Measurements from ENCODE around the gene CBX5. TPM values are rescaled to one million over a fixed set of nuclear protein-coding genes. Genes with fewer than 3 reads are reported as not detected.

Gene CBX5
- total and polyA plus RNA-seq, 9 of the 15 experiments (the other 6 are each of a cell fraction or from before 2014, with no cell fraction given): 32.6 to 102 (median 59.2) TPM

DNA sequence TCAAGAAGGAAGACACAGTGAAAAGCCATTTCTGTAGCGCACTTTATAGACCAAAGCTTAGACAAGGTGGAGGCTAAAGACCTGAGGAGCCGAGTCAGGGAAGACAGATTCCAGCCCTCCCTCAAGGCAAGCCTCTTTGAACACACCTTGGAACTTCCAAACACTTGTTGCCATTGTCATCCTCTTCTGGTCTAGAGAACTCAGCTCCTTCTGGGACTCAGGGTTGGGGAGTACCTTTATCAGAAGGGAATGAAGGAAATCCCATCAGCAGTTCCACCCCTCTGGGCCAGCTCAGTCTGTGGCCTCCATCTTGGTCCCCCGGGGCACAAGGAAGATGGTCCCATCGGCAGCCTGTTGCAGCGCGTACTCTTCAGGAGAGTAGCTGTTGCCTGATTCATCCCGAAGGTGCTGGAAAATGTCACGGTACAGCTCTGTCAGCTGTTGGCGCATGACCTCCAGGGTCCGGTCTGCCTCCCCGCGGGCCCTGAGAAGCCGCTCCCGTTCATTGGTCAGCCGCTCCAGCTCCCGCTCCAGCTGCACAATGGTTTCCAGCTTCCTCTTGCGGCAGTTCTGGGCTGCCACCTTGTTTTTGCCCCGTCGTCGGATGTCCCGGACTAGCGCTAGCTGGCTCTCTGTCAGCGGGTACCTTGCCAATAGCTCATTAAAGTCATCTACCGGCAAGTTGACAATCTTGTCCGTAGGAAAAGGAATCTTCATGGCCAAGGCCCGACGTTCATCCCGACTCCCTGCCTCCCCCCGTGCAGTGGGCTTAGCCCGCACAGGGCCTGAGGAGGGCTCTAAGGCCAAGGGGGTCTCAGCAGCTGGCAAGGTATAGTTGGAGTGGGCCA, 12.4 kb upstream of the CBX5 start (continued):
- TF ChIP-seq SMC3 (conservative IDR thresholded peaks at IDR 0.05; ENCODE audit: insufficient read depth, low read depth, low read length) (no peak), HNRNPH1 (optimal IDR thresholded peaks at IDR 0.05; ENCODE audit: low read depth, low read length) (no peak), ZNF384 (IDR thresholded peaks at IDR 0.05; ENCODE audit: low read depth, low read length) (no peak), ZNF282 (CRISPR knock-in tag; IDR thresholded peaks at IDR 0.05) (no peak), CREM (IDR thresholded peaks at IDR 0.05; ENCODE audit: low read depth) (no peak), NFRKB (IDR thresholded peaks at IDR 0.05; ENCODE audit: low read depth) (no peak), ZNF143 (CRISPR knock-in tag; IDR thresholded peaks at IDR 0.05) (no peak), MYBL2 (IDR thresholded peaks at IDR 0.05; ENCODE audit: low read depth) (no peak), MYBL2 (CRISPR knock-in tag; IDR thresholded peaks at IDR 0.05; ENCODE audit: borderline replicate concordance) (no peak), ASH1L (IDR thresholded peaks at IDR 0.05; ENCODE audit: borderline replicate concordance, low read depth, partially characterized antibody) (no peak), CBX5 (IDR thresholded peaks at IDR 0.05; ENCODE audit: borderline replicate concordance, low read depth) (no peak), NFIC (IDR thresholded peaks at IDR 0.05) (no peak), DDX20 (tag; IDR thresholded peaks at IDR 0.05; ENCODE audit: low read depth) (no peak), MEIS2 (IDR thresholded peaks at IDR 0.05; ENCODE audit: partially characterized antibody) (peak; percentile 14), TCF3 (CRISPR knock-in tag; IDR thresholded peaks at IDR 0.05) (peak; percentile 17; the same call in 1 of the 2 replicates), ARID2 (IDR thresholded peaks at IDR 0.05) (no peak), TEAD1 (CRISPR knock-in tag; IDR thresholded peaks at IDR 0.05) (no peak)
- TF ChIP-seq, protein P1, sequence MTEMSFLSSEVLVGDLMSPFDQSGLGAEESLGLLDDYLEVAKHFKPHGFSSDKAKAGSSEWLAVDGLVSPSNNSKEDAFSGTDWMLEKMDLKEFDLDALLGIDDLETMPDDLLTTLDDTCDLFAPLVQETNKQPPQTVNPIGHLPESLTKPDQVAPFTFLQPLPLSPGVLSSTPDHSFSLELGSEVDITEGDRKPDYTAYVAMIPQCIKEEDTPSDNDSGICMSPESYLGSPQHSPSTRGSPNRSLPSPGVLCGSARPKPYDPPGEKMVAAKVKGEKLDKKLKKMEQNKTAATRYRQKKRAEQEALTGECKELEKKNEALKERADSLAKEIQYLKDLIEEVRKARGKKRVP (CRISPR knock-in tag; IDR thresholded peaks at IDR 0.05): no peak
- TF ChIP-seq, protein P2, sequence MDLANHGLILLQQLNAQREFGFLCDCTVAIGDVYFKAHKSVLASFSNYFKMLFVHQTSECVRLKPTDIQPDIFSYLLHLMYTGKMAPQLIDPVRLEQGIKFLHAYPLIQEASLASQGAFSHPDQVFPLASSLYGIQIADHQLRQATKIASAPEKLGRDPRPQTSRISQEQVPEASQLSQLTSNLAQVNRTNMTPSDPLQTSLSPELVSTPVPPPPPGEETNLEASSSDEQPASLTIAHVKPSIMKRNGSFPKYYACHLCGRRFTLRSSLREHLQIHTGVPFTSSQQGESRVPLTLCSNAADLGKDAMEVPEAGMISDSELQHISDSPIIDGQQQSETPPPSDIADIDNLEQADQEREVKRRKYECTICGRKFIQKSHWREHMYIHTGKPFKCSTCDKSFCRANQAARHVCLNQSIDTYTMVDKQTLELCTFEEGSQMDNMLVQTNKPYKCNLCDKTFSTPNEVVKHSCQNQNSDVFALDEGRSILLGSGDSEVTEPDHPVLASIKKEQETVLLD (IDR thresholded peaks at IDR 0.05): no peak
- TF ChIP-seq, protein P3, sequence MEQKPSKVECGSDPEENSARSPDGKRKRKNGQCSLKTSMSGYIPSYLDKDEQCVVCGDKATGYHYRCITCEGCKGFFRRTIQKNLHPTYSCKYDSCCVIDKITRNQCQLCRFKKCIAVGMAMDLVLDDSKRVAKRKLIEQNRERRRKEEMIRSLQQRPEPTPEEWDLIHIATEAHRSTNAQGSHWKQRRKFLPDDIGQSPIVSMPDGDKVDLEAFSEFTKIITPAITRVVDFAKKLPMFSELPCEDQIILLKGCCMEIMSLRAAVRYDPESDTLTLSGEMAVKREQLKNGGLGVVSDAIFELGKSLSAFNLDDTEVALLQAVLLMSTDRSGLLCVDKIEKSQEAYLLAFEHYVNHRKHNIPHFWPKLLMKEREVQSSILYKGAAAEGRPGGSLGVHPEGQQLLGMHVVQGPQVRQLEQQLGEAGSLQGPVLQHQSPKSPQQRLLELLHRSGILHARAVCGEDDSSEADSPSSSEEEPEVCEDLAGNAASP (IDR thresholded peaks at IDR 0.05): no peak
- TF ChIP-seq, protein P4, sequence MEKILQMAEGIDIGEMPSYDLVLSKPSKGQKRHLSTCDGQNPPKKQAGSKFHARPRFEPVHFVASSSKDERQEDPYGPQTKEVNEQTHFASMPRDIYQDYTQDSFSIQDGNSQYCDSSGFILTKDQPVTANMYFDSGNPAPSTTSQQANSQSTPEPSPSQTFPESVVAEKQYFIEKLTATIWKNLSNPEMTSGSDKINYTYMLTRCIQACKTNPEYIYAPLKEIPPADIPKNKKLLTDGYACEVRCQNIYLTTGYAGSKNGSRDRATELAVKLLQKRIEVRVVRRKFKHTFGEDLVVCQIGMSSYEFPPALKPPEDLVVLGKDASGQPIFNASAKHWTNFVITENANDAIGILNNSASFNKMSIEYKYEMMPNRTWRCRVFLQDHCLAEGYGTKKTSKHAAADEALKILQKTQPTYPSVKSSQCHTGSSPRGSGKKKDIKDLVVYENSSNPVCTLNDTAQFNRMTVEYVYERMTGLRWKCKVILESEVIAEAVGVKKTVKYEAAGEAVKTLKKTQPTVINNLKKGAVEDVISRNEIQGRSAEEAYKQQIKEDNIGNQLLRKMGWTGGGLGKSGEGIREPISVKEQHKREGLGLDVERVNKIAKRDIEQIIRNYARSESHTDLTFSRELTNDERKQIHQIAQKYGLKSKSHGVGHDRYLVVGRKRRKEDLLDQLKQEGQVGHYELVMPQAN (IDR thresholded peaks at IDR 0.05; ENCODE audit: borderline replicate concordance): peak; percentile 37; the same call in 1 of the 2 replicates
- TF ChIP-seq, protein P5, sequence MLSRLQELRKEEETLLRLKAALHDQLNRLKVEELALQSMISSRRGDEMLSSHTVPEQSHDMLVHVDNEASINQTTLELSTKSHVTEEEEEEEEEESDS (CRISPR knock-in tag; IDR thresholded peaks at IDR 0.05): no peak
